Measurements from ENCODE around the gene SGIP1. TPM values are rescaled to one million over a fixed set of nuclear protein-coding genes. Genes with fewer than 3 reads are reported as not detected.
A peak's percentile ranks its signal among the peaks of the same experiment; 100 is the strongest.

Gene SGIP1
- total and polyA plus RNA-seq, 4 donors = 24.0 to 66.7 (median 46.2) TPM

- WGBS (ENCODE audit: insufficient coverage) = 71% methylated on average over 2 of the region's 4 CpGs
- Histone ChIP-seq H3K36me3 (ENCODE audit: control insufficient read depth, insufficient read depth, low read length) (no peaks in the 10 kb centered on the region), H3K27ac (ENCODE audit: low read depth, low read length) (no peak overlapping the region), H3K4me1 (ENCODE audit: control insufficient read depth, insufficient read depth, low read length) (peaks cover 4% of the 10 kb centered on the region), H3K4me3 (ENCODE audit: low read depth, low read length) (no peak overlapping the region), H3K9me3 (ENCODE audit: control insufficient read depth, insufficient read depth, low read length) (no peaks in the 10 kb centered on the region), H3K27me3 (ENCODE audit: control insufficient read depth, insufficient read depth, low read length) (no peaks in the 10 kb centered on the region)
- DNase-seq (ENCODE audit: low read depth in 4 of 6, low spot score in 6 of 6) = peak in 1 of 6 donors; percentile 54
These were observed 12.3 kb downstream of the SGIP1 start for GRCh38 chr1:66546047-66546810.

DNA sequence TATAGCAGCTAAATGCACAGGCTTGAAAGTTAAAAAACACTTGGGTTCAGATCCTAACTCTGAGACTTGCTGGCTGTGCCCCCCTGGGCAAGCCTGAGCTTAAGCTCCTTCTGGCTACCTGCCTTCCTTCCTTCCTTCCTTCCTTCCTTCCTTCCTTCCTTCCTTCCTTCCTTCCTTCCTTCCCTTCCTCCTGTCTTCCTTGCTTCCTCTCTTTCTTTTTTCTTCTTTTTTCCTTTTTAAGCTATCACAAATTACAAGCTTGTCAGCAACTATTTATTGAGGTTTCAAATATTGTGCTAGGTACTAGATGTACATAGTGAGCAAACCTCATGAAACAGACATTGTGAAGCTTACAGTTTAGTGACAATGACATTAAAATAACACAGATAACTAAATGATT is 15.1 kb downstream of the SGIP1 start:
- Histone ChIP-seq H3K4me1 (ENCODE audit: control insufficient read depth, insufficient read depth, low read length) (peaks cover 8% of the 10 kb centered on the region), H3K27ac (ENCODE audit: low read depth, low read length) (no peak overlapping the region), H3K27me3 (ENCODE audit: control insufficient read depth, insufficient read depth, low read length) (no peaks in the 10 kb centered on the region), H3K4me3 (ENCODE audit: low read depth, low read length) (no peak overlapping the region), H3K9me3 (ENCODE audit: control insufficient read depth, insufficient read depth, low read length) (no peaks in the 10 kb centered on the region), H3K36me3 (ENCODE audit: control insufficient read depth, insufficient read depth, low read length) (no peaks in the 10 kb centered on the region)
- no peak for DNase-seq (ENCODE audit: low read depth in 4 of 6, low spot score in 6 of 6)

DNA sequence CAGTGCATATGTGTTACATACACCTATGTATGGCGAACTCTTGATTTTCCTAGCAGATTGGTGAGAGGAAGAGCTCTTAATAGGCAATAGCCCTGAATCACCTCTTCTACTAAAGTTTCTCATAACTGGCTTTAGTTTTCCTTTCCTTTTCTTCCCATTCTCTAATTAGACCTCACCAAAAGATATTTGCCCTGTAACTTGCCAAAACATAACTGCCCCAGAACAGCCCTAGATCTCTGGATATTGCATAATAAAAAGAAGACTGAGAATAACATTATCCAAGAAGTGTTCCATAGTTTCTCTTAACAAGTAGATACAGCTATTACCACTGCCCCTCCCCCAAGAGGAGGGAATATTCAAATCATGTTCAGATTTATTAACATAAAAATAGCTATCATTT is 16.3 kb downstream of the SGIP1 start:
- WGBS (ENCODE audit: insufficient coverage) = no CpG with 5 or more reads among the region's 1 CpG

DNA sequence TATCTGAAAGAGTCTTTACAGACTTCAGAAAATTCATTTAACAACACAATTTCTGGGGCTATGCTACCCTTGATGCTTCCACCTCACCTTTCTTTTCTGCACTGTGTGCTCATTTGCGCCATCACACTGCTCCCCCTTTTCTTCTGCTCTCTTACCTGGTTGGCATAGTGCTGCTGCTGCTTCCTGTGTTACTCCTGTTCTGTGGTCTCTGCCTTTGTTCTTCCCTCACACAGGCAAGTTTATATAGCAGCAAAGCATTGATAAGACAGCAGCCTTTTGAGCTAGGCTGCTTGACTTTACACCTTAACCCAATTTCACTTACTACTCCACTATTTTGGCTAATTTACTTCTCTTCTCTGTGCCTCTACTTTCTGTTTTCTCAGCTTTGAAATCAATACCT is 18.3 kb downstream of the SGIP1 start:
- WGBS (ENCODE audit: insufficient coverage) = 100% methylated on average over 1 of the region's 1 CpG
- no peaks in the 10 kb centered on the region for H3K36me3 ChIP-seq (ENCODE audit: control insufficient read depth, insufficient read depth, low read length)
- no peak overlapping the region for H3K4me3 ChIP-seq (ENCODE audit: low read depth, low read length)
- no peaks in the 10 kb centered on the region for H3K9me3 ChIP-seq (ENCODE audit: control insufficient read depth, insufficient read depth, low read length)
- DNase-seq (ENCODE audit: low read depth in 4 of 6, low spot score in 6 of 6) = no peak
- H3K4me1 ChIP-seq (ENCODE audit: control insufficient read depth, insufficient read depth, low read length) = peaks cover 8% of the 10 kb centered on the region
- no peaks in the 10 kb centered on the region for H3K27me3 ChIP-seq (ENCODE audit: control insufficient read depth, insufficient read depth, low read length)
- no peak overlapping the region for H3K27ac ChIP-seq (ENCODE audit: low read depth, low read length)

More for the DNA sequence above, 16.3 kb downstream of the SGIP1 start:
- H3K27ac ChIP-seq (ENCODE audit: low read depth, low read length) = no peak overlapping the region
- H3K27me3 ChIP-seq (ENCODE audit: control insufficient read depth, insufficient read depth, low read length) = no peaks in the 10 kb centered on the region
- no peaks in the 10 kb centered on the region for H3K9me3 ChIP-seq (ENCODE audit: control insufficient read depth, insufficient read depth, low read length)
- no peak for DNase-seq (ENCODE audit: low read depth in 4 of 6, low spot score in 6 of 6)
- no peaks in the 10 kb centered on the region for H3K36me3 ChIP-seq (ENCODE audit: control insufficient read depth, insufficient read depth, low read length)
- no peak overlapping the region for H3K4me3 ChIP-seq (ENCODE audit: low read depth, low read length)
- H3K4me1 ChIP-seq (ENCODE audit: control insufficient read depth, insufficient read depth, low read length) = peaks cover 4% of the 10 kb centered on the region

DNA sequence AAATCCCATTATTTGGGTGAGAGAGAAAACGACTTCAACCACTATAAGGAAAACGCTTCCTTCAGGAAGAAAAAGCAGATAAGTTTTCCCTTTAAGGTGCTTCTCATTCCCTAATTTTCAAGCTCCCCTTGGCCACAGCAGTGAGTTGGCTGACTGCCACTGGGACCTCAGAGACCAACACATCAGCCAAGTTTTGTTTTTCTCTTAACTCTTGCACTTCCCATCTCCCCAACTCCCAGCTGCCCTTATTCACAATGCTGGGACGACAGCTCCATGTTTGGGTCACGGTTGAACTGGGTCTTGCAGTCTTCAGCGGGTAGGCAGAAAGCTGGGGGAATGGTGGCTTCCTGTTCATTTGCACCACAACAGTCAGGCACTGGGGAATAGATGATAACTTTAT is 18.9 kb downstream of the SGIP1 start:
- no peak overlapping the region for H3K4me3 ChIP-seq (ENCODE audit: low read depth, low read length)
- H3K36me3 ChIP-seq (ENCODE audit: control insufficient read depth, insufficient read depth, low read length) = no peaks in the 10 kb centered on the region
- H3K9me3 ChIP-seq (ENCODE audit: control insufficient read depth, insufficient read depth, low read length) = no peaks in the 10 kb centered on the region
- 33% methylated on average over 4 of the region's 5 CpGs for WGBS (ENCODE audit: insufficient coverage)
- peak in 2 of 6 donors; percentile 63 to 71 for DNase-seq (ENCODE audit: low read depth in 4 of 6, low spot score in 6 of 6)
- H3K4me1 ChIP-seq (ENCODE audit: control insufficient read depth, insufficient read depth, low read length) = peaks cover 8% of the 10 kb centered on the region
- H3K27me3 ChIP-seq (ENCODE audit: control insufficient read depth, insufficient read depth, low read length) = no peaks in the 10 kb centered on the region
- no peak overlapping the region for H3K27ac ChIP-seq (ENCODE audit: low read depth, low read length)

- no peak overlapping the region for H3K27ac ChIP-seq (ENCODE audit: low read depth, low read length)
- 86% methylated on average over 1 of the region's 1 CpG for WGBS (ENCODE audit: insufficient coverage)
- peaks cover 8% of the 10 kb centered on the region for H3K4me1 ChIP-seq (ENCODE audit: control insufficient read depth, insufficient read depth, low read length)
- H3K27me3 ChIP-seq (ENCODE audit: control insufficient read depth, insufficient read depth, low read length) = no peaks in the 10 kb centered on the region
- no peaks in the 10 kb centered on the region for H3K36me3 ChIP-seq (ENCODE audit: control insufficient read depth, insufficient read depth, low read length)
- H3K9me3 ChIP-seq (ENCODE audit: control insufficient read depth, insufficient read depth, low read length) = no peaks in the 10 kb centered on the region
- no peak overlapping the region for H3K4me3 ChIP-seq (ENCODE audit: low read depth, low read length)
- no peak for DNase-seq (ENCODE audit: low read depth in 4 of 6, low spot score in 6 of 6)
These were observed 19.9 kb downstream of the SGIP1 start for GRCh38 chr1:66553846-66554245.

DNA sequence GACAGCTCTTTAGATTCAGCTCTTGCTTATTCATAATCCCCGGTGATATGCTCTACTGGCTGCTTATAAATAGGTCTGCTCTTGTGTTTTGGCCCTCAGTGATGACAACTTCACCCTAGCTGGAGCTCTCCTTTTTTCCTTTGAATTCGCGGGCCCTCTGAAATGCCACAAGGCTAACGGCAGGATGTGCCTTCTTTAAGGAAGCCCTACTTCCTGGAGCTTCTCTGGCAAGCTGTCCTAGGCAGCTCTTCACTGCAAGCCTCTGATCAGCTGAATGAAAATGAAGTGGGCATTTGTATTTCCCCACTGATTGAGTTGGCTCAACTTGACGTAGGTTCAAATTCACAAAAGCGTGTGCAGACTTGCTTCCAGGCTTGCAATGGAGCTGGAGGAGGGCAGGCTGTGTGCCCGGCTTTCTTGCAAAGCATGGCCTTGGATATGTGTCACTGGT is 22.2 kb downstream of the SGIP1 start:
- DNase-seq (ENCODE audit: low read depth in 4 of 6, low spot score in 6 of 6) = peak in 2 of 6 donors; percentile 8 to 62
- no peaks in the 10 kb centered on the region for H3K9me3 ChIP-seq (ENCODE audit: control insufficient read depth, insufficient read depth, low read length)
- no peaks in the 10 kb centered on the region for H3K36me3 ChIP-seq (ENCODE audit: control insufficient read depth, insufficient read depth, low read length)
- no peaks in the 10 kb centered on the region for H3K27me3 ChIP-seq (ENCODE audit: control insufficient read depth, insufficient read depth, low read length)
- H3K4me1 ChIP-seq (ENCODE audit: control insufficient read depth, insufficient read depth, low read length) = peaks cover 8% of the 10 kb centered on the region
- WGBS (ENCODE audit: insufficient coverage) = 39% methylated on average over 5 of the region's 7 CpGs
- peak overlapping the region; percentile 55 for H3K27ac ChIP-seq (ENCODE audit: low read depth, low read length)
- no peak overlapping the region for H3K4me3 ChIP-seq (ENCODE audit: low read depth, low read length)

- no peak overlapping the region for H3K27ac ChIP-seq (ENCODE audit: low read depth, low read length)
These were observed 23.2 kb downstream of the SGIP1 start for GRCh38 chr1:66557157-66557556.

DNA sequence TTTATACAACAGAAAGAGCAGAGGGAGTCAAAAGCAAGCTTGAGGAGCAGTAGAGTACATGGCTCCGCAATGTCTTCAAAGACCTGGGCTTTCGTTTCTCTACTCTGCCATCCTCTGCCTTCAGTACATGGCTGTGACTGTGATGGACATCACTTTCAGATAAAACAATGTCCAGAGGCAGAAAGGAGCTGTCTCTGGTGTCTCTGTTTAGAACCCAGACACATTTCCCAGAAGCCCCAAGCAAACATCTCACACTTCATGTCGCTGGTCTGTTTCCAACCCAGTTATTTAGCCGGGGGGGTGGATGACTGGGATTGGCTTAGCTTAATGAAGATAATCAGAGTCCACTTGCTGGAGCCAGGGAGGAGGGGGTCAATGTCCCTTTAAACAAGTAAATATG is 25.6 kb downstream of the SGIP1 start:
- H3K4me3 ChIP-seq (ENCODE audit: low read depth, low read length) = no peak overlapping the region
- WGBS (ENCODE audit: insufficient coverage) = 90% methylated on average over 2 of the region's 4 CpGs
- no peaks in the 10 kb centered on the region for H3K27me3 ChIP-seq (ENCODE audit: control insufficient read depth, insufficient read depth, low read length)
- peaks cover 4% of the 10 kb centered on the region for H3K4me1 ChIP-seq (ENCODE audit: control insufficient read depth, insufficient read depth, low read length)
- H3K27ac ChIP-seq (ENCODE audit: low read depth, low read length) = no peak overlapping the region
- no peaks in the 10 kb centered on the region for H3K36me3 ChIP-seq (ENCODE audit: control insufficient read depth, insufficient read depth, low read length)
- no peak for DNase-seq (ENCODE audit: low read depth in 4 of 6, low spot score in 6 of 6)
- H3K9me3 ChIP-seq (ENCODE audit: control insufficient read depth, insufficient read depth, low read length) = no peaks in the 10 kb centered on the region

More at GRCh38 chr1:66557157-66557556, 23.2 kb downstream of the SGIP1 start:
- Histone ChIP-seq H3K4me1 (ENCODE audit: control insufficient read depth, insufficient read depth, low read length) (peaks cover 8% of the 10 kb centered on the region), H3K4me3 (ENCODE audit: low read depth, low read length) (no peak overlapping the region), H3K36me3 (ENCODE audit: control insufficient read depth, insufficient read depth, low read length) (no peaks in the 10 kb centered on the region), H3K9me3 (ENCODE audit: control insufficient read depth, insufficient read depth, low read length) (no peaks in the 10 kb centered on the region), H3K27me3 (ENCODE audit: control insufficient read depth, insufficient read depth, low read length) (no peaks in the 10 kb centered on the region)
- no peak for DNase-seq (ENCODE audit: low read depth in 4 of 6, low spot score in 6 of 6)
- WGBS (ENCODE audit: insufficient coverage) = no CpG with 5 or more reads among the region's 1 CpG

GRCh38 chr1:66562561-66562960 is 28.6 kb downstream of the SGIP1 start:
- no peaks in the 10 kb centered on the region for H3K27me3 ChIP-seq (ENCODE audit: control insufficient read depth, insufficient read depth, low read length)
- DNase-seq (ENCODE audit: low read depth in 4 of 6, low spot score in 6 of 6) = no peak
- H3K9me3 ChIP-seq (ENCODE audit: control insufficient read depth, insufficient read depth, low read length) = no peaks in the 10 kb centered on the region
- WGBS (ENCODE audit: insufficient coverage) = 93% methylated on average over 3 of the region's 3 CpGs
- H3K4me1 ChIP-seq (ENCODE audit: control insufficient read depth, insufficient read depth, low read length) = no peaks in the 10 kb centered on the region
- H3K36me3 ChIP-seq (ENCODE audit: control insufficient read depth, insufficient read depth, low read length) = no peaks in the 10 kb centered on the region
- no peak overlapping the region for H3K27ac ChIP-seq (ENCODE audit: low read depth, low read length)
- H3K4me3 ChIP-seq (ENCODE audit: low read depth, low read length) = no peak overlapping the region

Measured in spinal cord (tissue), 10 donors.